ENCODE results near the gene GPC6.

GRCh38 chr13:93505104-93505952 is 278.7 kb downstream of the GPC6 start:
- no peak for TF ChIP-seq ZC3H11A (IDR thresholded peaks at IDR 0.05)
- no peak for TF ChIP-seq CTCF (IDR thresholded peaks at IDR 0.05)
- TF ChIP-seq MAFK (IDR thresholded peaks at IDR 0.05; ENCODE audit: partially characterized antibody) = no peak
- TF ChIP-seq NPAS2 (CRISPR knock-in tag; IDR thresholded peaks at IDR 0.05; ENCODE audit: borderline replicate concordance) = no peak
- TF ChIP-seq BCL3 (IDR thresholded peaks at IDR 0.05) = no peak
- TF ChIP-seq KDM1A (IDR thresholded peaks at IDR 0.05; ENCODE audit: low read depth) = no peak
- TF ChIP-seq CBX2 (IDR thresholded peaks at IDR 0.05; ENCODE audit: borderline replicate concordance, low read depth) = no peak
- no peak for TF ChIP-seq USF2 (IDR thresholded peaks at IDR 0.05)
- no peak for TF ChIP-seq POLR2A (IDR thresholded peaks at IDR 0.05; ENCODE audit: low read length)
- TF ChIP-seq RAD21 (conservative IDR thresholded peaks at IDR 0.05 in 1 of 2, IDR thresholded peaks at IDR 0.05 in 1 of 2) = no peak
- TF ChIP-seq FOSB (CRISPR knock-in tag; IDR thresholded peaks at IDR 0.05) = no peak
- no peak for TF ChIP-seq RFX5 (IDR thresholded peaks at IDR 0.05)
- TF ChIP-seq JUNB (IDR thresholded peaks at IDR 0.05) = no peak

Measured in A549 (cell line).